ENCODE measurements around the gene NPY4R2. TPM values are rescaled to one million over a fixed set of nuclear protein-coding genes. Genes with fewer than 3 reads are reported as not detected.

Gene NPY4R2, protein sequence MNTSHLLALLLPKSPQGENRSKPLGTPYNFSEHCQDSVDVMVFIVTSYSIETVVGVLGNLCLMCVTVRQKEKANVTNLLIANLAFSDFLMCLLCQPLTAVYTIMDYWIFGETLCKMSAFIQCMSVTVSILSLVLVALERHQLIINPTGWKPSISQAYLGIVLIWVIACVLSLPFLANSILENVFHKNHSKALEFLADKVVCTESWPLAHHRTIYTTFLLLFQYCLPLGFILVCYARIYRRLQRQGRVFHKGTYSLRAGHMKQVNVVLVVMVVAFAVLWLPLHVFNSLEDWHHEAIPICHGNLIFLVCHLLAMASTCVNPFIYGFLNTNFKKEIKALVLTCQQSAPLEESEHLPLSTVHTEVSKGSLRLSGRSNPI
- total RNA-seq (2022; extraction: Qiagen RNA extraction), result 12.9 to 28.4 TPM (median 24.8 TPM) in 5 replicates

DNA sequence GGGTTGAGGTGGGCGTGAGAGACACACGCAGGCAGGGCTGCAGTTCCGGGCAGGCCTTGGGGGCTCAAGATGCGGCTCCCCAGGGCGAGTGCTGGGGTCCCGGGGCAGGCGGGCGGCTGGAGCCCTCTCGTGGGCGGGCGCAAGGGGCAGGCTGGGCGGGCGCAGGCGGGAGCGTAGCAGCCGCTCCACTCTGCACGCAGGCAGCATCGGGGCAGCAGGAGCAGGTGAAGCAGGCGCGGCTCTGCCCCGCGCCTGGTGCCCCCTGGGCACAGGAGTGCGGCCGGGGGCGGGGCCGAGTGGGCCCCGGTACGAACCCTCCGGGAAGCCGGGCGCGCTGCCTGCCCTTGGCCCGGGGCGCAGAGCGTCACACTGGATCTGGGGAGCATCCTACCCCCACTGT, at the start of gene NPY4R2:
TSS of gene NPY4R2 (plus strand) at position 188 of the 400 bp plus-strand sequence. CDS start 3,326 bp downstream, outside the sequence.

Other genes starting within 250 kb of the NPY4R2 start
- gene SYT15B, start 155.1 kb upstream of the NPY4R2 start, total RNA-seq (2022; extraction: Qiagen RNA extraction), result 2.1 to 4.1 TPM (median 3.2 TPM) in 5 replicates
- gene FAM25C, start 81.1 kb downstream of the NPY4R2 start, total RNA-seq (2022; extraction: Qiagen RNA extraction), result 1.2 to 1.7 TPM in 2 of 5 replicates, not detected in the others